GM12878 (cell line): ENCODE measurements around the gene ARHGAP32. TPM values are rescaled to one million over a fixed set of nuclear protein-coding genes. Genes with fewer than 3 reads are reported as not detected.

Source experiments
- ATAC-seq: fragments of 200-7000 bp; cut with Tn5 transposase; 3 replicates; pipeline ENCODE4 v1.9.1; 2020; ENCODE audit warnings: mild to moderate bottlenecking, moderate library complexity
- BruUV-seq: library from RNA; stranded (reverse); fragments of 400-500 nt; replicated peaks from 2 replicates; lab custom pipeline; 2021; lab: Mats Ljungman, UMichigan
- CTCF ChIA-PET: fragments of 300-600 bp; sonication (Branson Sonifier 250); formaldehyde crosslinking; extraction: SDS; loops from one replicate; lab custom pipeline; 2021; ENCODE audit warnings: inconsistent platforms; lab: Yijun Ruan, JAX
- POLR2A ChIA-PET: fragments of 350-600 bp; formaldehyde crosslinking; extraction: SDS; loops from one replicate; lab custom pipeline; 2021; ENCODE audit warnings: inconsistent platforms; lab: Charles Lee
- RAD21 ChIA-PET: fragments of 300-600 bp; sonication (Branson Sonifier 250); formaldehyde crosslinking; loops from one replicate; lab custom pipeline; 2023; ENCODE audit warnings: antibody characterized with exemption; ENCODE audit not compliant: unreplicated experiment; lab: Charles Lee
- SMC1A ChIA-PET: fragments of 300-600 bp; sonication (Branson Sonifier 250); formaldehyde crosslinking; loops from one replicate; lab custom pipeline; 2023; ENCODE audit not compliant: unreplicated experiment, uncharacterized antibody; lab: Charles Lee
- DNase-seq: peaks from one replicate; pipeline ENCODE4 v3.0.0-alpha.2; 2011; ENCODE audit warnings: low read depth, low spot score
- FAIRE-seq: peaks from 3 replicates; lab custom pipeline; 2011; peaks lifted over from hg19 to GRCh38; lab: Jason Lieb, UNC
- H2AFZ ChIP-seq: 2 replicates; pipeline ENCODE4 v1.6.0; 2011; ENCODE audit warnings: low read depth, low read length, control low read depth; ENCODE audit not compliant: control insufficient read depth
- H3K27ac ChIP-seq: 2 replicates; pipeline ENCODE4 v1.5.1; 2011; ENCODE audit warnings: control low read depth; ENCODE audit not compliant: control insufficient read depth, insufficient read depth
- H3K27me3 ChIP-seq, 2 experiments: replicated peaks in 1 of 2; 2 replicates each; pipeline versions ENCODE4 v1.6.0 to v1.6.1; 2011; ENCODE audit warnings: low read length in 1 of 2; ENCODE audit not compliant: control insufficient read depth in 2 of 2, insufficient read depth in 2 of 2
- H3K36me3 ChIP-seq, 2 experiments: 2 replicates each; pipeline ENCODE4 v1.5.1; 2011; ENCODE audit warnings: low read length in 1 of 2; ENCODE audit not compliant: control insufficient read depth in 2 of 2, insufficient read depth in 2 of 2
- H3K4me1 ChIP-seq: 2 replicates; pipeline ENCODE4 v1.6.1; 2011; ENCODE audit warnings: mild to moderate bottlenecking, low read length, moderate library complexity, mixed read lengths; ENCODE audit not compliant: control insufficient read depth, insufficient read depth
- H3K4me2 ChIP-seq: 2 replicates; pipeline ENCODE4 v1.6.0; 2011; ENCODE audit warnings: control low read depth; ENCODE audit not compliant: control insufficient read depth, insufficient read depth
- H3K4me3 ChIP-seq: fragments of 200-600 bp; sonication (generic); 2 replicates; pipeline ENCODE4 v1.5.1; 2016
- H3K79me2 ChIP-seq: 2 replicates; pipeline ENCODE4 v1.6.0; 2011; ENCODE audit warnings: low read length; ENCODE audit not compliant: control insufficient read depth, insufficient read depth
- H3K9ac ChIP-seq: 2 replicates; pipeline ENCODE4 v1.8.0; 2011; ENCODE audit warnings: low read length, control low read depth, mixed read lengths; ENCODE audit not compliant: control insufficient read depth, insufficient read depth
- H3K9me3 ChIP-seq: replicated peaks from 3 replicates; pipeline ENCODE4 v1.5.1; 2011; ENCODE audit warnings: mild to moderate bottlenecking, low read length; ENCODE audit not compliant: control insufficient read depth, insufficient read depth
- H4K20me1 ChIP-seq: 2 replicates; pipeline ENCODE4 v1.6.0; 2011; ENCODE audit not compliant: control insufficient read depth, insufficient read depth
- BRCA1 ChIP-seq: IDR thresholded peaks from 2 replicates; pipeline ENCODE4 v1.6.1; 2011; ENCODE audit warnings: low read depth, low read length, improper control_type of control experiment
- DPF2 ChIP-seq: fragments of 450-650 bp; IDR thresholded peaks from 2 replicates; pipeline ENCODE4 v1.6.1; 2017; ENCODE audit warnings: mild to moderate bottlenecking
- E4F1 ChIP-seq: fragments of 450-650 bp; IDR thresholded peaks from 2 replicates; pipeline ENCODE4 v1.6.1; 2018; ENCODE audit warnings: borderline replicate concordance, mild to moderate bottlenecking; ENCODE audit not compliant: partially characterized antibody
- ELK1 ChIP-seq: IDR thresholded peaks from 2 replicates; pipeline ENCODE4 v1.6.1; 2012; ENCODE audit warnings: low read depth, low read length, improper control_type of control experiment
- ETV6 ChIP-seq, 2 experiments: fragments of 450-650 bp in 1 of 2; IDR thresholded peaks in 1 of 2; conservative IDR thresholded peaks in 1 of 2; 2 replicates each; pipeline ENCODE4 v1.6.1; 2014; ENCODE audit warnings: antibody characterized with exemption in 1 of 2, borderline replicate concordance in 1 of 2, low read depth in 1 of 2, mild to moderate bottlenecking in 1 of 2, moderate library complexity in 1 of 2
- GATAD2B ChIP-seq: fragments of 450-650 bp; conservative IDR thresholded peaks from 2 replicates; pipeline ENCODE4 v1.6.1; 2017; ENCODE audit warnings: low read depth, mild to moderate bottlenecking, moderate library complexity
- JUND ChIP-seq: IDR thresholded peaks from 2 replicates; pipeline ENCODE4 v1.6.1; 2012; ENCODE audit warnings: low read depth, mild to moderate bottlenecking, low read length, improper control_type of control experiment, moderate library complexity
- KDM1A ChIP-seq: fragments of 200-600 bp; sonication (generic); IDR thresholded peaks from 2 replicates; pipeline ENCODE4 v1.6.1; 2016; ENCODE audit warnings: borderline replicate concordance
- MTA2 ChIP-seq: fragments of 450-650 bp; IDR thresholded peaks from 2 replicates; pipeline ENCODE4 v1.6.1; 2016; ENCODE audit warnings: low read depth, mild to moderate bottlenecking, moderate library complexity
- PRDM15 ChIP-seq: fragments of 450-650 bp; formaldehyde crosslinking; IDR thresholded peaks from 2 replicates; pipeline ENCODE4 v1.4.0; 2020; ENCODE audit warnings: mild to moderate bottlenecking, moderate library complexity
- SMAD1 ChIP-seq: fragments of 450-650 bp; IDR thresholded peaks from 2 replicates; pipeline ENCODE4 v1.6.1; 2018; ENCODE audit warnings: mild to moderate bottlenecking, low read depth; ENCODE audit not compliant: partially characterized antibody
- SMAD5 ChIP-seq: IDR thresholded peaks from 2 replicates; pipeline ENCODE4 v1.6.1; 2016; ENCODE audit warnings: antibody characterized with exemption, low read depth
- SREBF1 ChIP-seq: IDR thresholded peaks from 2 replicates; pipeline ENCODE4 v1.6.1; 2012; ENCODE audit warnings: mild to moderate bottlenecking, low read length
- TCF12 ChIP-seq: IDR thresholded peaks from 2 replicates; pipeline ENCODE4 v1.6.1; 2011; ENCODE audit warnings: low read depth, mild to moderate bottlenecking, low read length
- USF1 ChIP-seq: IDR thresholded peaks from 2 replicates; pipeline ENCODE4 v1.6.1; 2011; ENCODE audit warnings: borderline replicate concordance, low read depth, mild to moderate bottlenecking, moderate library complexity, mixed read lengths, low read length; ENCODE audit not compliant: insufficient read depth; ENCODE audit errors: extremely low read length
- WGBS: methylation state at CpG from one replicate; pipeline ENCODE4 v1.1.6; 2016; ENCODE audit warnings: low lambda C conversion rate; ENCODE audit not compliant: insufficient replicate concordance, insufficient coverage; ENCODE audit errors: missing lambda C conversion rate; 5-methylcytosine and 5-hydroxymethylcytosine counted together
- in situ Hi-C: fragments of 300-500 bp; cut with MboI; formaldehyde crosslinking; loops from 9 replicates; pipeline ENCODE4 v1.14.3; 2018; ENCODE audit warnings: mixed read lengths
- intact Hi-C: fragments of 100-400 bp; cut with micrococcal nuclease; formaldehyde crosslinking; loops from one replicate; pipeline ENCODE4 v1.14.2; 2022; ENCODE audit not compliant: unreplicated experiment
- polyA plus RNA-seq, 11 experiments: library from polyadenylated mRNA; depleted of rRNA in 4 of 11; unstranded in 6 of 11; stranded (reverse) in 5 of 11; fragments of >200 nt; fragmentation: Nextera tagmentation in 4 of 11; fragmentation: Illumina TruSeq in 1 of 11; extraction: Ambion mirVana in 4 of 11; extraction: Trizol in 1 of 11; gene quantifications; 1 replicate in 1 of 11; 2 replicates in 10 of 11; pipeline versions ENCODE4 v1.2.1 to v1.2.3, GENCODE V29; 2011 to 2016; ENCODE audit warnings: inconsistent platforms in 2 of 11, missing spikeins in 2 of 11, low read depth in 1 of 11
- total RNA-seq, 4 experiments: library from RNA; depleted of rRNA in 3 of 4; stranded (reverse); fragments of >200 nt in 3 of 4; fragmentation: Illumina TruSeq in 1 of 4; extraction: Trizol in 1 of 4; gene quantifications; 2 replicates each; pipeline versions ENCODE4 v1.2.1 to v1.2.3, GENCODE V29; 2013 to 2021

The ARHGAP32 gene
- total and polyA plus RNA-seq, 10 of the 15 experiments (the other 5 are each of a cell fraction or from before 2014, with no cell fraction given), result under 0.01 to 0.46 (median 0.12) TPM; not detected in 1

GRCh38 chr11:128933481-128934178 is 258.5 kb downstream of the ARHGAP32 start:
- no TSS peak for BruUV-seq
- peaks cover 5% of the 10 kb centered on the region for H3K4me1 ChIP-seq
- FAIRE-seq, result no peak
- WGBS, result 31% methylated on average over 7 of the region's 7 CpGs
- H3K9me3 ChIP-seq, result no peaks in the 10 kb centered on the region
- ChIA-PET SMC1A (interaction anchor here (1.7 kb wide), 1 partner anchor 15 kb away, joined by 4 read pairs; no protein-coding TSS in a partner anchor), CTCF (interaction anchor here (0.9 kb wide), 1 partner anchor 47 kb away, joined by 3 read pairs; no protein-coding TSS in a partner anchor), RAD21 (interaction anchor here (1.3 kb wide), 1 partner anchor 48 kb away, joined by 3 read pairs; no protein-coding TSS in a partner anchor), POLR2A (no interaction called here)
- no peak overlapping the region for H2AFZ ChIP-seq
- no peaks in the 10 kb centered on the region for H3K36me3 ChIP-seq
- H3K9ac ChIP-seq, result no peak overlapping the region
- no peaks in the 10 kb centered on the region for H4K20me1 ChIP-seq
- in situ Hi-C loops (no loop called here), intact Hi-C loops (no loop called here)
- DNase-seq, result no peak
- H3K4me2 ChIP-seq, result no peak overlapping the region
- no peak for ATAC-seq
- H3K79me2 ChIP-seq, result no peaks in the 10 kb centered on the region
- no peaks in the 10 kb centered on the region; a peak in 1 of 4 replicates for H3K27me3 ChIP-seq
- H3K4me3 ChIP-seq, result no peak overlapping the region
- no peak overlapping the region for H3K27ac ChIP-seq
- TF ChIP-seq SMAD5 (no peak), KDM1A (no peak), BRCA1 (no peak), JUND (no peak), ETV6 (conservative IDR thresholded peaks at IDR 0.05 in 1 of 2, IDR thresholded peaks at IDR 0.05 in 1 of 2; ENCODE audit: borderline replicate concordance in 1 of 2, low read depth in 1 of 2) (no peak), SREBF1 (no peak), E4F1 (no peak), MTA2 (no peak), GATAD2B (no peak), SMAD1 (no peak), PRDM15 (CRISPR knock-in tag) (no peak), TCF12 (no peak), DPF2 (no peak), USF1 (no peak), ELK1 (no peak)
